Lower lobe of right lung (tissue), 2 donors: ENCODE measurements around the gene DIRAS3. TPM values are rescaled to one million over a fixed set of nuclear protein-coding genes. Genes with fewer than 3 reads are reported as not detected.

Experiments
- ATAC-seq, 2 donors: fragments of 200-7000 bp; cut with Tn5 transposase; one replicate each; pipeline ENCODE4 v1.9.1; 2020 to 2022; ENCODE audit warnings: mild to moderate bottlenecking in 2 of 2, moderate library complexity in 2 of 2
- DNase-seq: peaks from one replicate; pipeline ENCODE4 v3.0.0-alpha.2; 2020
- H3K27ac ChIP-seq: fragments of 200-600 bp; one replicate; pipeline ENCODE4 v1.8.0; 2022
- H3K27me3 ChIP-seq: fragments of 200-600 bp; one replicate; pipeline ENCODE4 v1.8.0; 2022; ENCODE audit warnings: low read depth
- H3K36me3 ChIP-seq: fragments of 200-600 bp; one replicate; pipeline ENCODE4 v1.8.0; 2022; ENCODE audit warnings: mild to moderate bottlenecking
- H3K4me1 ChIP-seq: fragments of 200-600 bp; one replicate; pipeline ENCODE4 v1.8.0; 2022
- H3K4me3 ChIP-seq: fragments of 200-600 bp; one replicate; pipeline ENCODE4 v1.8.0; 2022; ENCODE audit warnings: mild to moderate bottlenecking
- H3K9me3 ChIP-seq: fragments of 200-600 bp; one replicate; pipeline ENCODE4 v1.8.0; 2022
- intact Hi-C: fragments of 100-400 bp; cut with DNase I; formaldehyde crosslinking; loops from one replicate; pipeline ENCODE4 v1.11.0; 2022
- long read RNA-seq: library from polyadenylated mRNA; unstranded; transcript quantifications from one replicate; pipeline ENCODE4 v2.0.0, GENCODE V29; 2021
- total RNA-seq: library from RNA; stranded (reverse); fragmentation: NEBNext Ultra II Directional; extraction: Animal tissue kit (Norgen Biotek cat#: 25700); gene quantifications from one replicate; pipeline ENCODE4 v1.2.1, GENCODE V29; 2021
- TF ChIP-seq, protein P1 (sequence below): fragments of 200-600 bp; IDR thresholded peaks from one replicate; pipeline ENCODE4 v1.8.0; 2022; ENCODE audit warnings: antibody characterized with exemption, mild to moderate bottlenecking
- donor health status: DM: no; HTN: yes; CAD: no; lungs with severe emphysema.

DIRAS3 gene
- total RNA-seq, result 1.1 TPM
- long read RNA-seq, partial matches to known transcripts, result 0 of 2 reads
- long read RNA-seq, other reads (novel, unspliced or antisense), result 0 of 2 reads

DNA sequence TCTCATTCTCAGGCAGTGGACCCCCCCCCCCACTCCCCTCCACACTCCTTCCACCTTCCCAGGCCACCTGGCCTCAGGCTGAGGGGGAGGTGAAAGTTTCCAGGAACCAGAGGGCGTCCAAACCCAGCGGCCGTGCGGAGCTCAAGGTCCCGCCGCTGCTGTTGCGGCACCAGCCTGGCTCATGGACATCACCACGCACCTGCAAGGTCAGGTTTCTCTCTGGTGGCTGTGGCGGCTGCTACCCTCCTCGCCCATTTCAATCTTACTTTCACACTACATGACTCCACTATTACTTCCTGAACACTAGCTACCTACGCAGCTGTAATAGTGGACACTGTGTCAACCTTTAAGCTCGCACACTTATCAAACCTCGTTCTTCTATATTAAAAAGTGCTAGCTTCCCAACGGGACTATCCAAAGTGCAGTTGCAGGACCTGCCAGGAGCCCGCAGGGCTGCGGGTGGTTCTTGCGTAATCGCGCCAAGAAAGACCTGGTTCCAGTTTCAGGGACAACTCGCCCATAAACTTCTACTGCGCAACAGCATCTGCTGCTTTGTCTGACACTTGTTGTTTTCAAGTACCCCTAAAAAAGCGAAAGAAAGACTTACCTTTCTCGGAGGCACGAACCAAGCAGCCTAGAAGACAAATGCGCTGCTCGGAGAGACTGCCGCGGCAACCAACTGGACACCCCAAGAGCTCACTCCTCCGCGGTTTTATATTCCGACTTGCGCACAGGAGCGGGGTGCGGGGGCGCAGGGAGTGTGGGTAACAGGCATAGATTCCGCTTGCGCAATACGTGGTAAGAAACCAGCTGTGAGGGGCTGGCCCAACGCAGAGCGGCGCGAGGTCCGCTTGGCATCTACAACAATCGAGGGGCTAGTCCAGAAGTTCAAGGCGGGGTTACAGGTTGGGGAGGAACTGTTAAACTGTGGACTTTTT, at the start of gene DIRAS3:
Gene DIRAS3, minus strand, starts transcription at position 687 of the 938 bp plus-strand sequence. CDS start 3,330 bp downstream, outside the sequence.
- intact Hi-C loops, result no loop called here
- TF ChIP-seq, protein P1, sequence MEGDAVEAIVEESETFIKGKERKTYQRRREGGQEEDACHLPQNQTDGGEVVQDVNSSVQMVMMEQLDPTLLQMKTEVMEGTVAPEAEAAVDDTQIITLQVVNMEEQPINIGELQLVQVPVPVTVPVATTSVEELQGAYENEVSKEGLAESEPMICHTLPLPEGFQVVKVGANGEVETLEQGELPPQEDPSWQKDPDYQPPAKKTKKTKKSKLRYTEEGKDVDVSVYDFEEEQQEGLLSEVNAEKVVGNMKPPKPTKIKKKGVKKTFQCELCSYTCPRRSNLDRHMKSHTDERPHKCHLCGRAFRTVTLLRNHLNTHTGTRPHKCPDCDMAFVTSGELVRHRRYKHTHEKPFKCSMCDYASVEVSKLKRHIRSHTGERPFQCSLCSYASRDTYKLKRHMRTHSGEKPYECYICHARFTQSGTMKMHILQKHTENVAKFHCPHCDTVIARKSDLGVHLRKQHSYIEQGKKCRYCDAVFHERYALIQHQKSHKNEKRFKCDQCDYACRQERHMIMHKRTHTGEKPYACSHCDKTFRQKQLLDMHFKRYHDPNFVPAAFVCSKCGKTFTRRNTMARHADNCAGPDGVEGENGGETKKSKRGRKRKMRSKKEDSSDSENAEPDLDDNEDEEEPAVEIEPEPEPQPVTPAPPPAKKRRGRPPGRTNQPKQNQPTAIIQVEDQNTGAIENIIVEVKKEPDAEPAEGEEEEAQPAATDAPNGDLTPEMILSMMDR, result no peak
- Histone ChIP-seq H3K9me3 (no peaks in the 10 kb centered on the region), H3K36me3 (no peaks in the 10 kb centered on the region), H3K4me1 (no peaks in the 10 kb centered on the region), H3K27ac (no peak within 1 kb of the TSS), H3K4me3 (peak within 1 kb of the TSS; percentile 47), H3K27me3 (no peaks in the 10 kb centered on the region)
- ATAC-seq, result peak; percentile 74 to 76
- no peak for DNase-seq

GRCh38 chr1:68093737-68094136, 43.3 kb upstream of the DIRAS3 start:
- Histone ChIP-seq H3K27me3 (no peaks in the 10 kb centered on the region), H3K4me3 (no peak overlapping the region), H3K27ac (no peak overlapping the region), H3K4me1 (no peaks in the 10 kb centered on the region), H3K9me3 (no peaks in the 10 kb centered on the region), H3K36me3 (no peaks in the 10 kb centered on the region)
- no peak for ATAC-seq
- TF ChIP-seq, protein P1, result no peak
- intact Hi-C loops, result no loop called here
- no peak for DNase-seq

DNA sequence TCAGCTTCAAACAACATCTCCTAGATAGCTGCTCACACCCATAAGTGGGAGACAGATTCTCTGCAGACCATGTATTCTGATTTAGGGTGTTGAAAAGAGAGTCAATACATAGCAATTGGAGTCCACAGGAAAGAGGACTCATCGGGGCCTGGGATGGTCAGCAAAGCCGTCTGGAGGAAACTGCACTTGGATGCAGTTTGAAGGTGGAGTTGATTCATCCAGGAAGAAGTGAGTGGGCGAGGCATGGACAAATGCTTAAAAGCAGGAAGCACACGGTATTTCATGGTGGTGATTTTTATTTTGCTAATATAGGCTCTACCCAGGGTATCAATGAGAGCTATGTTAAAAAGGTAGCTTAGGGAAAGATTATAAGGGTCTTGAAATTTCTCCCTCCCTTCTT, 36.8 kb upstream of the DIRAS3 start:
- TF ChIP-seq, protein P1, result no peak
- intact Hi-C loops, result no loop called here

GRCh38 chr1:68085752-68086151, 35.3 kb upstream of the DIRAS3 start:
- intact Hi-C loops, result no loop called here
- ATAC-seq, result no peak
- no peaks in the 10 kb centered on the region for H3K36me3 ChIP-seq
- TF ChIP-seq, protein P1, result no peak
- no peak overlapping the region for H3K27ac ChIP-seq
- no peak for DNase-seq
- H3K9me3 ChIP-seq, result no peaks in the 10 kb centered on the region
- no peak overlapping the region for H3K4me3 ChIP-seq
- no peaks in the 10 kb centered on the region for H3K27me3 ChIP-seq
- H3K4me1 ChIP-seq, result no peaks in the 10 kb centered on the region

More for the DNA sequence above, 36.8 kb upstream of the DIRAS3 start:
- no peaks in the 10 kb centered on the region for H3K27me3 ChIP-seq
- no peaks in the 10 kb centered on the region for H3K4me1 ChIP-seq
- DNase-seq (no peak), ATAC-seq (no peak)
- H3K36me3 ChIP-seq, result no peaks in the 10 kb centered on the region
- H3K27ac ChIP-seq, result no peak overlapping the region
- no peak overlapping the region for H3K4me3 ChIP-seq
- no peaks in the 10 kb centered on the region for H3K9me3 ChIP-seq

DNA sequence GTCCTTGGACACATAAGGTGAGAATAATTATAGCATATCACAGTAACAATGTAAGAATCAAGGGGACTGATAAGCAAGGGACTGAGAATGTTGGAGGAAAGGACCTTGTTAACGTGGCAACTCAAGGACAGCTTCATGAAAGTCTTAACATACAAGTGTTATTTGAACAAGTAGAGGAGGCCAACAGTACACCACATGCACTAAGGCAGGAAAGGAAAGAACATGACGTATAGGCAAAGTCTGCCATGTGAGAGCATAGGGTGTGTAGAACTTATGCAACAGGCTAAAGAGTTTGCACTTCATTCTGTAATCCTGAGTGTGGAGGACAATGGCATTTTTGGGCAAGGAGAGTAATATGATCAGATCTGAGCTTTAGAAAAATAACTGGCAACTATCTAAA, 33.3 kb upstream of the DIRAS3 start:
- Histone ChIP-seq H3K9me3 (no peaks in the 10 kb centered on the region), H3K36me3 (no peaks in the 10 kb centered on the region), H3K4me1 (no peaks in the 10 kb centered on the region), H3K27me3 (no peaks in the 10 kb centered on the region), H3K27ac (no peak overlapping the region), H3K4me3 (no peak overlapping the region)
- TF ChIP-seq, protein P1, result no peak
- intact Hi-C loops, result no loop called here
- peak; percentile 47 to 74 for ATAC-seq
- no peak for DNase-seq
